NCI-H1417 (cell line): Measurements from ENCODE around the gene SNX21.
"Not testable (repeated sequence)": the region's sequence is repeated elsewhere in the genome, so short reads cannot be mapped to it uniquely, and the experiment has no call there.

Experiments
- DNase-seq, 3 experiments: peaks; one replicate each; lab custom pipeline; 2025; lab: John Stamatoyannopoulos, UW

SNX21 gene

DNA sequence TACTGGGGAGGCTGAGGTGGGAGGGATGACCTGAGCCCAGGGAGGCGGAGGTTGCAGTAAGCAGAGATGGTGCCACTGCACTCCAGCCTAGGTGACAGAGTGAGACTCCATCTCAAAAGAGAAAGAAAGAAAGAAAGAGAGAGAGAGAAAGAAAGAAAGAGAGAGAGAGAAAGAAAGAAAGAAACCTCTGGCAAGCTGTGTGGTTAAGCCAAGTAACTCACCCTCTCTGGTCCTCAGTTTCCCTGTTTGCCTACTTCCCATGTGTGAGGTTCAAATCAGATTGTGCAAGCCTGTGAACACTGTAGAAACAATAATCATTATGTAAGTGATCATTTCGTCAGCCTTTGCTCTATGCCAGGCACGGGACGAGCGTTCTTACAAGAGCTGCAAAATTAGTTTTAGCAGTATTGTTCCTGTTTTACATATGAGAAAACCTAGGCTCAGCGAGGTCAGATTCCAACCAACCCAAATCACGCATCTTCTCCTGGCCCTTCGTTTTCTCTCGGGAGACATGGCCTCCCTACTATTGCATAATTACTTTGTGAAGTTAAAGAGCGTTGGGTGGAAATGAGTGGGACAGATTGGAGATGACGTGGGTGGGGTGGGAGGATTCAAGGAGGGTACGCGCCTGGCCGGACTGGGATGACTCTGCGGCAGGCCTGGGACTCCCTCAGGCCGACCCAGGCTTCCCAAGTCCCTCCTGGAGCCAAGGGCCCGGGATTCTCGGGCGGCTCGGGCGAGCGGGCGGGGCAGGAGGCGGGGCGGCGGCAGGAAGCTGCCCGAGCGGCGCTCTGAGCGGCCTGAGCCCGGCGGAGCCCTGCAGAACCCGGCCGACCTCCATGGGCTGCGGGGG, at the start of gene SNX21:
SNX21 (plus strand) TSS at position 770 of the 853 bp plus-strand sequence. CDS start 121 bp downstream, outside the sequence.
- peak; percentile 36 to 86 (median 84) for DNase-seq

- no peak for DNase-seq
These were observed 45.2 kb upstream of the SNX21 start for GRCh38 chr20:45788351-45788750.

GRCh38 chr20:45792317-45793118, 41.1 kb upstream of the SNX21 start:
- no peak for DNase-seq

- no peak for DNase-seq
These were observed 37.1 kb upstream of the SNX21 start for GRCh38 chr20:45796337-45797065.

DNA sequence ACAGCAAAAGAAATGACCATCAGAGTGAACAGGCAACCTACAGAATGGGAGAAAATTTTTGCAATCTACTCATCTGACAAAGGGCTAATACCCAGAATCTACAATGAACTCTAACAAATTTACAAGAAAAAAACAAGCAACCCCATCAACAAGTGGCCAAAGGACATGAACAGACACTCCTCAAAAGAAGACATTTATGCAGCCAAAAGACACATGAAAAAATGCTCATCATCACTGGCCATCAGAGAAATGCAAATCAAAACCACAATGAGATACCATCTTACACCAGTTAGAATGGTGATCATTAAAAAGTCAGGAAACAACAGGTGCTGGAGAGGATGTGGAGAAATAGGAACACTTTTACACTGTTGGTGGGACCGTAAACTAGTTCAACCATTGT, 36.1 kb upstream of the SNX21 start:
- DNase-seq, result not testable (repeated sequence)

GRCh38 chr20:45797955-45798354, 35.6 kb upstream of the SNX21 start:
- DNase-seq, result not testable (repeated sequence)

- peak; percentile 54 to 84 (median 55) for DNase-seq
These were observed 34.5 kb upstream of the SNX21 start for GRCh38 chr20:45798935-45799642.

DNA sequence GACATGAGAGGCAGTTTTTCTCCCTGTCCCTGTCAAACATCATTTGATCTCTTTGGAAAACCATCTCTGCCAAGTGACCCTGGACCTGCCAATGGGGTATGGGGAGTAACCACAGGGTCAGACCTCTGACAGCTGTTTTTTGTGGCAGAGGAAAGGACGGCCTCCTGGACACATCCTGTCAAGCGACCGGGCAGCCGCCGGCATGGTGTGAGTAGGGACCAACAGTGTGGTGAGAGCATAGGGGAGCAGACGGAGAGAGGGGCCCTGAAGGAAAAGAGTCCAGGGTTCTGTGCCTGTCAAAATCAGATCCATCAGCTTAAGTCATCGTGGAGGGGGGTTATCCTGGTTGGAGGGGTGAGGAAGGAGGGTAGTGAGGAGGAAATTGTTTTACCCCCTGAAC, 31.7 kb upstream of the SNX21 start:
- no peak for DNase-seq

DNA sequence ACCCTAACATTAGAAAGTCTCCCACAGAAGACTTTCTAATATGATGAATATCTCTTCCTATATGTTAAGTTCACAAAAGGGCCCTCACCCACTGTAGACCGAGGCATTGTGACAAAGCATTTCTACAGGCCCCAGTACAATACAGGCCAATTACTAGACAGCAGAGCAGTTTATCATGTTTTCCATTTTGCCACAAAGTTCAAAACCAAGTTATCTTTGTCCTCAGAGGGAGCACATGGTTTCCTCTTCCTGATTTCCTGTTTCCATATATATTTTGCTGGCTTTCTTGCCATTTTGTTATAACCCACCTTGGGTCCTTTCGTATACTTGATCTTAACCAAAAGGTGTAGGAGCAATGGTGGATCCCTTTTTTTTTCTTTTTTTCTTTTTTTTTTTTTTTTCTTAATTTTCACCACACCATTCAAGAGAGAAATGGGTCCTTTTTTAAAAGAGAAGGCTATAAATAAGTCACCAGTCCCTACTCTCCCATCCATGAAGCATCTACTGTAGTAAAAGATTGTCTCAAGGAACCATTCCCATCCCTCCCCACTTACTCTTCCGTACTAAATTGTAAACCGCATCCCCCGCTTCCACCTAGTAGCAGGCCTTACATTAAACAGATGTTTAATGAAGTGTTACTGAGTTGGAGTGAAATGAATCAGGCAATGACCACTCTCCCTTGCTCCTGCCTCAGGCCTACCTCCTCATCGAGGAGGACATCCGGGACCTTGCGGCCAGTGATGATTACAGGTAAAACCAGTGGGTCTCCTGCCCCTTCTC, 23.2 kb upstream of the SNX21 start:
- DNase-seq, result no peak

DNA sequence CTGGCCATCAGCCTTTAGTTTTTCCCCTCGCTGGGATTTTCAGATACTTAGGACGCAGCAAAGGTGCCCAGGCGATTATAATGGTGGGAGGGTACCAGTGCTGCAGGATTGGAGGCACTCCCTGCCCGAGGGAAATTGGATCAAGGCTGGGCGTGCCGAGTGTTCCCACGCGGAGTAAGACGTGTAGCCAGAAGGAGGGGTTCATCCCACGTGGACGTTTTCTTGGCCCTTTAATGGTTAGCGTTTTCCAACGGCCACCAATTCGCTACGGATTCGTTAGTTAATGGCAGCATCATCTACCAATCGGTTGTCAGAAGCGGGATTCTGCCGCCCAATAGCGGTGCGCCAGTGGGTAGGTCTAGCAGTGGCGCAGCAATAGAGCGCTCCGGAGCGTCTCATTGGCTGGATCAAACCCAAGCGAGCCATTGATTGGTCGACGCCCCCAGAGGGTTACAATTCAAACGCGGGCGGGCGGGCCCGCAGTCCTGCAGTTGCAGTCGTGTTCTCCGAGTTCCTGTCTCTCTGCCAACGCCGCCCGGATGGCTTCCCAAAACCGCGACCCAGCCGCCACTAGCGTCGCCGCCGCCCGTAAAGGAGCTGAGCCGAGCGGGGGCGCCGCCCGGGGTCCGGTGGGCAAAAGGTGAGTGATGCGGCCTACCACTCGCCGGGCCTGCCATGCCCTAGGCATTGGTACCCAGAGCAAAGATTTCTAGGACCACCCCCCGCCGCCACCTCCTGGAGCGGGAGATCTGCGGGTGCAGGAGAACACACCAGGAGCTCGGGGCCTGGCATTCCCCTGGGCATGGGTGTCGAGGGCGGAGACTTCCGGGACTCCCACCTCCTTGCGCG, 21.2 kb upstream of the SNX21 start, which contains the start of gene UBE2C:
UBE2C (plus strand) TSS at position 488 of the 849 bp plus-strand sequence; CDS start at position 540, 52 bp downstream.
- peak; percentile 99 to 100 (median 99) for DNase-seq

DNA sequence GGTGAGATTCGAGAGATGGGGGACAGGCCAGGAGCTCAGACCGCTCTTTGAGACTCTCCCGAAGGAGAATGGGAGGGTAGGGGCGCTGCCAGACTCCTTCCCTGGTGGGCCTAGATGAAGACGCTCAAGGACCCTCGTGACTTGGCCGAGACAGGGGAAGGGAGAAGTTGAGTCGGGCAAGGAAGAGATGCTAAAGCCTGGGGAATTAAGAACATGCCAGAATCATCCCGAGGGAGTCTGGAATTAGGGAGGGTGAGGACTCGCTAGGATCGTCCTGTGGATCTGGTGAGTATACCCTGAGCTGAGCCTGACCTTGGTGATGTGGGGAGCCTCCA, 20.6 kb upstream of the SNX21 start:
- DNase-seq, result no peak

- no peak for DNase-seq
These were observed 20.1 kb upstream of the SNX21 start for GRCh38 chr20:45813489-45813888.

DNA sequence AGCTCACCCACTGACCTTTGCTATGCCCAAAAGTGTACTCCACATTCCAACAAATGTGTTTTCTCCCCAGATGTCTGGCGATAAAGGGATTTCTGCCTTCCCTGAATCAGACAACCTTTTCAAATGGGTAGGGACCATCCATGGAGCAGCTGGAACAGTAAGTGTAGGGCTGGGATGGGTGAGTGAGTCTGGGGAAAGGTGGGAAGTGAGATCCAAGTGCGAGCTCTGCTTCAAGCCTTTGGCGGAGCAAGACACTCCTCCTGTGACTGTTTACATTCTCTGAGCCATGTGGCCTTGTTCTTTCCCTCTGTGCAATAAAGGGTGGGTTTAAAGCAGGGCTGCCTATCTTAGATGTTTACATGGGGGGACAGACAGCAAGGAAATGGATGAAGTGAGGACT, 19.3 kb upstream of the SNX21 start:
- no peak for DNase-seq

GRCh38 chr20:45816951-45817350, 16.6 kb upstream of the SNX21 start:
- DNase-seq, result no peak

DNA sequence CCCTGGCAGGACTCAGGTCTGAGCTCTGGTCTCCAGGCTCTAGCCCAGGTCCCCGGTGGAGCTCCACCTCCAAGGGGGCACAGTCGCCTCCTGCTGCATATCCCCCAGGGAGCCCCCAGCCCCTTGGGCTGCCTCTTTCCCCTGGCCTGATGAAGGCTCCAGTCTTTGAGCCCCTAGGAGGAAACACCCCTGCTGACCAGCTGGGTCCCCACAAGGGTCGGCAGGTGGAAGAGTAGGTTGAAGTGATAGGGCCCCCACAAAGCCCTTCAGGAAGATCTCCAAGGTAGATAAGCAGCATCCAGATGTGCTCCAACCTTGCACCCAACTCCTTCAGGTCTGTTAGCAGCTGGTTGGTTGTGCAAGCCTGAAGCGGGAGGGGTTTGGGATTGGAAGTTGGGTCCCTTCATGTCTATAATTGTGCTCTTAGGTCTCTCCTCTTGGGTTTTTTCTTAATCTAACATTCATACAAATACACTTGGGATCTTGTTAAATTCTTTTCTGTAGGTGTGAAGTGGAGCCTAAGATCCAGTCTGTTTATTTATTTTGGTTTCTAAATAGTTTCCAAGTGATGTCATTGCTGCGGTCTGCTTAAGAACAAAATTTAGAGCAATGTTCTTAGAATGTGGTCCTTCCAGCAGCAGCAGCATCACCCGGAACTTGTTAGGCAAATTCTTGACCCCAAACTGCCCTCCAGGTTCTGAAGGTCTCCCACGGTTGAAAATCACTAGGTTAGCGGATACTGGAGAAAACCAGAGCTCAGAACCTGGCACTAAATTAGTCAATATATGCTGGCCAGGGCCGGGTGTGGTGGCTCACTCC, 16.0 kb upstream of the SNX21 start:
- DNase-seq, result no peak

GRCh38 chr20:45818239-45818638, 15.4 kb upstream of the SNX21 start:
- no peak for DNase-seq

DNA sequence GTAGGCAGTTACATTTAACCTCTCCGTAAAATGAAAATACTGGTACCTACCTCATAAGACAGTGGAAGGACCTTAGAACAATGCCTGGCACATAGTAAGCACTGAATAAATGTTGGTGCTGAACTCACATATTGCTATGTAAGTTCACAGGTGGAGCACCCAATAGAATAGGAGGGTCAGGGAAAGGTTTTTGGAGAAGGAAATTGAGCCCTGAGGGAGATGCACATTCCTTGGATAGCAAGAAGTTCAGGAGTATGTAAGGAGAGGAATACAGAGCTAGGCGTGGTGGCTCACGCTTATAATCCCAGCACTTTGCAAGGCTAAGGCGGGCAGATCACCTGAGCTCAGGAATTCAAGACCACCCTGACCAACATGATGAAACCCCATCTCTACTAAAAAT, 14.1 kb upstream of the SNX21 start:
- no peak for DNase-seq

DNA sequence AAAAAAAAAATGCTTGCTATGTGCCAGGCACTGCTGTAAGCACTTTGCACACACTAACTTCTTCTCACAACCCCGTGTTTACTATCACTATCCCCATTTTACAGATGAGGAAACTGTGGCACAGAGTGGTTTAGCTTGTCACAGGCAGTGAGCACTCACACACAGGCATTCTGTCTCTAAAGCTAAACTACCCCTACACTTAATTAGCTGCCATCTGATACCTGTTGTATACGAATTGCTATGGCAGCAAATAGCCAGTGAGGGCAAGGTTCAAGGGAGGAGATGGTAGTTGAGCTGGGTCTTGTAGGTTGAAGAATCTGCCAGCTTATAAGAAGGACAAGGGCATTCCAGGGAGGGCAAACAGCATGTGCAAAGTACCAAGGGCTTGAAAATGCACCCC, 11.7 kb upstream of the SNX21 start:
- peak in 1 of 3 experiments; percentile 51 for DNase-seq

- peak; percentile 19 to 45 (median 40) for DNase-seq
These were observed 10.7 kb upstream of the SNX21 start for GRCh38 chr20:45822857-45823256.
